OCI-LY3 (cell line): ENCODE results near the gene HDAC8.

Experiments
- H2AFZ ChIP-seq: fragments of 200-600, 300-600 bp; shearing (Covaris generic); 2 replicates; pipeline ENCODE4 v1.6.0; 2014; ENCODE audit warnings: antibody characterized with exemption, low read depth, low read length
- H3K27ac ChIP-seq: fragments of 200-600, 300-600 bp; sonication (generic); 2 replicates; pipeline ENCODE4 v1.5.1; 2014; ENCODE audit warnings: mild to moderate bottlenecking, low read length, moderate library complexity, mixed read lengths
- H3K27me3 ChIP-seq: fragments of 200-600, 300-600 bp; sonication (generic); 2 replicates; pipeline ENCODE4 v1.6.1; 2014; ENCODE audit warnings: low read depth, low read length, mixed read lengths
- H3K36me3 ChIP-seq: fragments of 200-600, 300-600 bp; sonication (generic); replicated peaks from 2 replicates; pipeline ENCODE3; 2014; ENCODE audit warnings: low read depth, low read length, mixed read lengths
- H3K4me1 ChIP-seq: fragments of 300-600, 200-600 bp; sonication (generic); 2 replicates; pipeline ENCODE4 v1.6.1; 2014; ENCODE audit warnings: low read length, mixed read lengths
- H3K4me2 ChIP-seq: fragments of 200-600, 300-600 bp; sonication (generic); 2 replicates; pipeline ENCODE4 v1.6.1; 2014; ENCODE audit warnings: low read length, mixed read lengths
- H3K4me3 ChIP-seq: fragments of 300-600, 200-600 bp; sonication (generic); 2 replicates; pipeline ENCODE4 v1.5.1; 2014; ENCODE audit warnings: antibody characterized with exemption, mild to moderate bottlenecking, low read length, moderate library complexity
- H3K79me2 ChIP-seq: fragments of 300-600, 200-600 bp; shearing (Covaris generic); 2 replicates; pipeline ENCODE4 v1.6.1; 2014; ENCODE audit warnings: mild to moderate bottlenecking, low read length, mixed read lengths
- H3K9ac ChIP-seq: fragments of 300-600, 200-600 bp; shearing (Covaris generic); 2 replicates; pipeline ENCODE4 v1.6.0; 2014; ENCODE audit warnings: mild to moderate bottlenecking, low read length, moderate library complexity
- H3K9me3 ChIP-seq: fragments of 200-600, 300-600 bp; shearing (Covaris generic); 2 replicates; pipeline ENCODE4 v1.6.1; 2014; ENCODE audit warnings: low read length, mixed read lengths; ENCODE audit not compliant: insufficient read depth
- H4K20me1 ChIP-seq: fragments of 200-600, 300-600 bp; sonication (generic); 2 replicates; pipeline ENCODE4 v1.6.1; 2016; ENCODE audit warnings: low read length, mixed read lengths; ENCODE audit not compliant: insufficient read depth
- EZH2phosphoT487 ChIP-seq: fragments of 200-600 bp; shearing (Covaris generic); IDR thresholded peaks from 2 replicates; pipeline ENCODE4 v1.6.1; 2018; ENCODE audit warnings: antibody characterized with exemption, mixed run types, low read depth
- TF ChIP-seq, protein P1 (sequence below): fragments of 200-600, 300-600 bp; sonication (generic); IDR thresholded peaks from 2 replicates; pipeline ENCODE4 v1.5.1; 2014; ENCODE audit warnings: antibody characterized with exemption, low read length, low read depth

Gene HDAC8

DNA sequence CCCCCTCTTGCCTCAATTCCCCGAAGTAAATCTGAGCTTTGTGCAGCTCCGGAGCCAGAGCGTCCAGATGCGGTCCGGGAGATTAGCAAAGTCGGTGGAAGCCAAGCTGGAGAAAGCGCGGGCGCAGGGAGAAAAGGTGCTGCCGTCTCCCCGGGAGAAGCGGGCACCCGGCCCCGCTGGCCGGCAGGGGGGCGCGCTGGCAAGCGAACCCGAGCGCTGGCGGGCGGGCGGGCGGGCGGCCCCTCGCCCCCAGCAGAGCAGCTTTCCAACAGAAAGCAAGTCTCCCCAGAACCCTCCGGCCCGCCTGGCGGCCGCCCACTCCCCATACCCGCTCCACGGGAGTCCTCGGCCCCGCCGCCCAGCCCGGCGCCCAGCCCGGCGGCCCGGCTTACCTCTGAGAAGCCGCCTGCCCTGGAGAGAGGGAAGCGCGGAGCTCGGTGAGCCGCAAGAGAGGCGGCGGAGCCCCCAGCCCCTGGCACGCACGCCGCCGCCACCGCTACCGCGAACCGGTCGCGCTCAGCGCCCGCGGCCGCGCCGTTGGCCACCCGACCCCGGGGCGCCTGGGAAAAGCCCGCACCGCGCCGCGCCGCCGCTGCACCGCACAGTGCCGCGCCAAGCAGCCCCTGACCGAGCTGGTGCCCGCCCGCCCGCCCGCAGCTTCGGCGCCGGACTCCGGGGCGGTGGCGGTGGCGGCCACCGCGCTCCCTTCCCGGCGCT, 266.4 kb downstream of the HDAC8 start:
- H3K4me2 ChIP-seq: peak overlapping the region; percentile 84
- H3K36me3 ChIP-seq: no peaks in the 10 kb centered on the region
- H4K20me1 ChIP-seq: no peaks in the 10 kb centered on the region

DNA sequence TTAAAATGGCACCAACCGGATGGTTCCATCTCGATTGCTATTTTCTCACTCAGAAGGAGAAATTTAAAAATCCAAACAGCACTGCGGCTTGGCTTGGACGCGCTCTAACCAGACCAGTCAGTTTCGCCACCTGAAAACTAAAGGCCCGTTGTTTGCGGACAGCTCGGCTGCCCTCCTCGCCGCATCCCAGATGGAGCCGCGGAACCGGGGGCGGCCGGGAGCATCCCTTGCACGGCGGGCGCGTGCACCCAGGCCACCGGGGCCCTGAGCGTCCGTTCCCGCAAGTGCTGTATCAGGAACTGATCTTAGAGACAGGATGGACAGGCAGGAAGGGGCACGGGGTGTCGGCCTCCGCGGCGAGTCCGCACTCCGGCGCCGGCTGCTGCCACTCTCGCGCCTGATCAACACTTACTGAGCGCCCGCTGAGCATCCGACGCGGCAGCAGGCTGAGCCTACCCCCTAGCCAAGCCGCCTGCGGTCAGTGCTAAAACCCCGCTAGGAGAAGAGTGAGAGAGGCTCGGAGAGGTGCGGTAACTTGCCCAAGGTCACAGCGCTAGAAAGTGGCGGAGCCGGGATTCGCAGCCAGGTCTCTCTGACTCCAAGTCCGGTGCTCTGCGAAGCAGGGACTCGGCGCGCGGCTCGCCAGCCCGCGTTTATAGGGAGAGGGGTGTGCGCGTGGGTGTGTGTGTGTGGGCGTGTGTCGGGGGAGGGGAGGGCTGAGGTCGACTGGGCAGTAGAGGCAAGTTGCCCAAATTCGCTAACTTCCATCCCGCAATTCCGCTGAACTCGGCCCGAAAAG, 267.2 kb downstream of the HDAC8 start, which contains the start of gene CITED1:
Gene CITED1, minus strand, starts transcription at position 629 of the 799 bp plus-strand sequence. CDS start 3,045 bp downstream, outside the sequence.
- no peaks in the 10 kb centered on the region for H3K9me3 ChIP-seq
- peak within 1 kb of the TSS; percentile 84 for H3K4me2 ChIP-seq
- 0 out of 2 replicates have a peak, but pooled peaks cover 4% of the 10 kb centered on the region for H3K4me1 ChIP-seq
- H2AFZ ChIP-seq: no peak within 1 kb of the TSS
- peak within 1 kb of the TSS; percentile 76 for H3K4me3 ChIP-seq
- TF ChIP-seq EZH2phosphoT487: no peak
- TF ChIP-seq, protein P1, sequence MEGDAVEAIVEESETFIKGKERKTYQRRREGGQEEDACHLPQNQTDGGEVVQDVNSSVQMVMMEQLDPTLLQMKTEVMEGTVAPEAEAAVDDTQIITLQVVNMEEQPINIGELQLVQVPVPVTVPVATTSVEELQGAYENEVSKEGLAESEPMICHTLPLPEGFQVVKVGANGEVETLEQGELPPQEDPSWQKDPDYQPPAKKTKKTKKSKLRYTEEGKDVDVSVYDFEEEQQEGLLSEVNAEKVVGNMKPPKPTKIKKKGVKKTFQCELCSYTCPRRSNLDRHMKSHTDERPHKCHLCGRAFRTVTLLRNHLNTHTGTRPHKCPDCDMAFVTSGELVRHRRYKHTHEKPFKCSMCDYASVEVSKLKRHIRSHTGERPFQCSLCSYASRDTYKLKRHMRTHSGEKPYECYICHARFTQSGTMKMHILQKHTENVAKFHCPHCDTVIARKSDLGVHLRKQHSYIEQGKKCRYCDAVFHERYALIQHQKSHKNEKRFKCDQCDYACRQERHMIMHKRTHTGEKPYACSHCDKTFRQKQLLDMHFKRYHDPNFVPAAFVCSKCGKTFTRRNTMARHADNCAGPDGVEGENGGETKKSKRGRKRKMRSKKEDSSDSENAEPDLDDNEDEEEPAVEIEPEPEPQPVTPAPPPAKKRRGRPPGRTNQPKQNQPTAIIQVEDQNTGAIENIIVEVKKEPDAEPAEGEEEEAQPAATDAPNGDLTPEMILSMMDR: no peak
- no peaks in the 10 kb centered on the region for H3K79me2 ChIP-seq
- peak within 1 kb of the TSS; percentile 3; the same call in 1 of the 2 replicates for H3K9ac ChIP-seq
- no peaks in the 10 kb centered on the region for H4K20me1 ChIP-seq
- peaks cover 27% of the 10 kb centered on the region for H3K27me3 ChIP-seq
- no peaks in the 10 kb centered on the region for H3K36me3 ChIP-seq
- H3K27ac ChIP-seq: no peak within 1 kb of the TSS

More for the DNA sequence above, 266.4 kb downstream of the HDAC8 start:
- no peak for TF ChIP-seq EZH2phosphoT487
- TF ChIP-seq, protein P1: no peak
- Histone ChIP-seq H3K4me1 (0 out of 2 replicates have a peak, but pooled peaks cover 4% of the 10 kb centered on the region), H2AFZ (no peak overlapping the region), H3K27me3 (peaks cover 27% of the 10 kb centered on the region), H3K9ac (no peak overlapping the region), H3K79me2 (no peaks in the 10 kb centered on the region), H3K4me3 (peak overlapping the region; percentile 76), H3K9me3 (no peaks in the 10 kb centered on the region), H3K27ac (no peak overlapping the region)

DNA sequence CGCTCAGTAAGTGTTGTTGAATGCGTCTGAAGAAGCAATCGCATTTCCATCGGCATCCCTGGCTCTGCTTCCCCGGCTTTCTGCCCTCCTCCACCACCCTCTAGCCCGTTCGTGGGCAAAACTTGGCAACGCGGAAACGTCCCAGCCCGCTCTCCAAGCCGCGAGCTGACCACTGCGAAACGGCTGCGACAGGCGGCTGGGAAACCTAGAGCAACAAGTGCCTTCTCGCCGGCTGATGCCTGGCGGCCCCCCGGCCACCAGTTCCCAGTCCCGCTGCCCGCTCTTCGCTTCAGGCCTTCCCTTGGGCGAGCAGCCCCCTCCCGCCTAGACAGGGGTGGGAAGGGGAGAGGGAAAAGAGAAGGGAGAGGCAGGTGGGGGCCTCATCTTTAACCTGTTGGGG, 267.8 kb downstream of the HDAC8 start:
- H3K36me3 ChIP-seq: no peaks in the 10 kb centered on the region
- no peak for TF ChIP-seq EZH2phosphoT487
- TF ChIP-seq, protein P1: no peak
- 0 out of 2 replicates have a peak, but pooled peaks cover 4% of the 10 kb centered on the region for H3K4me1 ChIP-seq
- H3K27ac ChIP-seq: no peak overlapping the region
- H3K9me3 ChIP-seq: no peaks in the 10 kb centered on the region
- no peak overlapping the region for H2AFZ ChIP-seq
- H3K79me2 ChIP-seq: no peaks in the 10 kb centered on the region
- no peak overlapping the region for H3K4me3 ChIP-seq
- peaks cover 27% of the 10 kb centered on the region for H3K27me3 ChIP-seq
- H4K20me1 ChIP-seq: no peaks in the 10 kb centered on the region
- H3K4me2 ChIP-seq: no peak overlapping the region
- H3K9ac ChIP-seq: no peak overlapping the region

DNA sequence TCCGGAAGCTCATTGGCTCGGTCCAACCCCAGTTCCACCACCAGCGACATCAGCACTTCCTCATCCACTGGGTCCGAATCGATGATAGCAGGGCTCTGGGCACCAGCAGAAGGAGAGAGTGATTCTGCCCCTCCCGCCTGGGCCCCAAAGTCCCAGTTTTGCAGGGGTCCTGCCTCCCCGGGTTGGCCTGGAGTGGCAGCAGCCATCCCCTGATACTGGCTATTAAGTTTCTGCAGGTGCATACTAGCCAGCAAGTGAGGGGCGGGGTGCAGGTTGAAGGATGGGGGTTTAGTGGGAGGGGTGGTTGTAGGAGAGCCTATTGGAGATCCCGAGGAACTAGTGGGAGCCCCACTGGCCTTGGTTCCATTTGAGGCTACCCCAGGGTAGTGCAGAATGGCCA, 270.9 kb downstream of the HDAC8 start:
- TF ChIP-seq, protein P1: no peak
- TF ChIP-seq EZH2phosphoT487: no peak
- Histone ChIP-seq H3K27me3 (peaks cover 15% of the 10 kb centered on the region), H3K36me3 (no peaks in the 10 kb centered on the region), H4K20me1 (no peaks in the 10 kb centered on the region; the same call in 1 of the 2 replicates), H3K79me2 (no peaks in the 10 kb centered on the region), H3K27ac (no peak overlapping the region), H2AFZ (no peak overlapping the region), H3K9ac (no peak overlapping the region), H3K4me3 (no peak overlapping the region), H3K4me1 (peaks cover 8% of the 10 kb centered on the region), H3K9me3 (no peaks in the 10 kb centered on the region), H3K4me2 (no peak overlapping the region)
